Frontal cortex (tissue), 4 donors: Measurements from ENCODE around the gene TFEB. TPM values are rescaled to one million over a fixed set of nuclear protein-coding genes. Genes with fewer than 3 reads are reported as not detected.

Experiments
- DNase-seq, 2 donors: peaks; one replicate each; pipeline ENCODE4 v3.0.0; 2012; ENCODE audit warnings: low spot score in 2 of 2
- FAIRE-seq: peaks from 2 replicates; lab custom pipeline; 2012; peaks lifted over from hg19 to GRCh38; lab: Jason Lieb, UNC
- total RNA-seq: library from RNA; depleted of rRNA; stranded (reverse); fragments of >200 nt; gene quantifications from one replicate; pipeline ENCODE4 v1.2.3, GENCODE V29; 2014
- donor health status: control.
- donor health status: control.
- donor health status: control.

TFEB gene
- total RNA-seq, 1 donor from 2014 or later, result 1.6 TPM

- FAIRE-seq (no peak), DNase-seq (peak in 1 of 2 donors; percentile 77)
These were observed 22.2 kb downstream of the TFEB start for GRCh38 chr6:41713159-41713649.

- peak; percentile 75 to 79 for DNase-seq
These were observed 22.7 kb downstream of the TFEB start for GRCh38 chr6:41712651-41713103.

GRCh38 chr6:41711323-41712038, 23.9 kb downstream of the TFEB start:
- DNase-seq, result no peak
- no peak for FAIRE-seq

More at GRCh38 chr6:41712651-41713103, 22.7 kb downstream of the TFEB start:
- FAIRE-seq, result no peak

GRCh38 chr6:41709375-41709774, 26.0 kb downstream of the TFEB start:
- no peak for FAIRE-seq

GRCh38 chr6:41708856-41709255, 26.6 kb downstream of the TFEB start:
- no peak for FAIRE-seq
- no peak for DNase-seq

More at GRCh38 chr6:41709375-41709774, 26.0 kb downstream of the TFEB start:
- no peak for DNase-seq

GRCh38 chr6:41707565-41708200, 27.7 kb downstream of the TFEB start:
- FAIRE-seq, result no peak
- DNase-seq, result no peak

GRCh38 chr6:41706876-41707564, 28.4 kb downstream of the TFEB start:
- FAIRE-seq (no peak), DNase-seq (no peak)

GRCh38 chr6:41705996-41706835, 29.2 kb downstream of the TFEB start:
- peak; percentile 49 to 79 for DNase-seq
- FAIRE-seq, result no peak

GRCh38 chr6:41705311-41705995, 30.0 kb downstream of the TFEB start:
- FAIRE-seq, result no peak
- no peak for DNase-seq

- FAIRE-seq, result no peak
- DNase-seq, result no peak
These were observed 30.6 kb downstream of the TFEB start for GRCh38 chr6:41704656-41705310.

- no peak for FAIRE-seq
These were observed 31.4 kb downstream of the TFEB start for GRCh38 chr6:41704028-41704427.

GRCh38 chr6:41702771-41703494, 32.5 kb downstream of the TFEB start:
- no peak for FAIRE-seq
- DNase-seq, result no peak

More at GRCh38 chr6:41704028-41704427, 31.4 kb downstream of the TFEB start:
- DNase-seq, result no peak

- FAIRE-seq (no peak), DNase-seq (no peak)
These were observed 33.2 kb downstream of the TFEB start for GRCh38 chr6:41702089-41702745.

GRCh38 chr6:41700463-41701347, 34.7 kb downstream of the TFEB start:
- FAIRE-seq (no peak), DNase-seq (no peak)

GRCh38 chr6:41699063-41699462, 36.3 kb downstream of the TFEB start:
- no peak for FAIRE-seq
- DNase-seq, result no peak
